Right lobe of liver (tissue), 6 donors: ENCODE data around the gene ADNP2. TPM values are rescaled to one million over a fixed set of nuclear protein-coding genes. Genes with fewer than 3 reads are reported as not detected.

Experiments
- ATAC-seq, 4 donors: fragments of 200-7000 bp; cut with Tn5 transposase; one replicate each; pipeline ENCODE4 v1.9.1; 2020; ENCODE audit warnings: mild to moderate bottlenecking in 4 of 4, moderate library complexity in 4 of 4
- DNase-seq, 3 donors: peaks; one replicate each; pipeline ENCODE4 v3.0.0-alpha.2; 2020
- H3K27ac ChIP-seq, 3 donors: fragments of 200-600 bp; one replicate each; pipeline ENCODE4 v1.8.0; 2022
- H3K27me3 ChIP-seq, 2 donors: fragments of 200-600 bp; one replicate each; pipeline ENCODE4 v1.8.0; 2022
- H3K36me3 ChIP-seq, 4 donors: fragments of 200-600 bp; sonication (generic) in 1 of 4; one replicate each; pipeline versions ENCODE4 v1.5.1 to v1.8.0; 2017 to 2022; ENCODE audit warnings: control low read depth in 1 of 4
- H3K4me1 ChIP-seq, 4 donors: fragments of 200-600 bp; sonication (generic) in 1 of 4; one replicate each; pipeline versions ENCODE4 v1.5.1 to v1.8.0; 2017 to 2022; ENCODE audit warnings: control low read depth in 1 of 4
- H3K4me3 ChIP-seq, 3 donors: fragments of 200-600 bp; one replicate each; pipeline ENCODE4 v1.8.0; 2022
- H3K9me3 ChIP-seq, 4 donors: fragments of 200-600 bp; sonication (generic) in 1 of 4; one replicate each; pipeline versions ENCODE4 v1.5.1 to v1.8.0; 2017 to 2022; ENCODE audit warnings: control low read depth in 1 of 4
- POLR2A ChIP-seq: fragments of 450-650 bp; IDR thresholded peaks from one replicate; pipeline ENCODE4 v1.6.1; 2017; ENCODE audit warnings: antibody characterized with exemption, mild to moderate bottlenecking
- WGBS: methylation state at CpG from one replicate; pipeline ENCODE4 v1.1.6; 2018; ENCODE audit warnings: low coverage, low lambda C conversion rate; ENCODE audit not compliant: insufficient coverage; ENCODE audit errors: missing lambda C conversion rate; 5-methylcytosine and 5-hydroxymethylcytosine counted together
- intact Hi-C, 2 donors: fragments of 100-400 bp; cut with DNase I; formaldehyde crosslinking; loops; one replicate each; pipeline versions ENCODE4 v1.11.2 to v1.14.1; 2022
- total RNA-seq, 6 experiments: library from RNA; depleted of rRNA in 2 of 6; stranded (reverse); fragments of >200 nt in 2 of 6; fragmentation: NEBNext Ultra II Directional in 3 of 6; extraction: Animal tissue kit (Norgen Biotek cat#: 25700) in 3 of 6; gene quantifications; one replicate each; pipeline versions ENCODE4 v1.1.0 to v1.2.4, GENCODE V29; 2016 to 2023
- TF ChIP-seq, protein P1 (sequence below), 4 donors: fragments of 200-600 bp in 3 of 4; fragments of 450-650 bp in 1 of 4; IDR thresholded peaks; one replicate each; pipeline versions ENCODE4 v1.5.1 to v1.8.0; 2016 to 2022; ENCODE audit warnings: antibody characterized with exemption in 4 of 4, mild to moderate bottlenecking in 2 of 4
- donor health status: DM: no; HTN: yes; CAD: no.
- donor health status: DM: no; HTN: no; CAD: no.
- donor health status: DM: no; HTN: no; CAD: no.
- donor health status: DM: no; HTN: yes; CAD: no.
- donor health status: DM: no; HTN: yes; CAD: no.

The ADNP2 gene
- total RNA-seq, 6 experiments from 2014 or later = 4.4 to 9.9 (median 7.7) TPM

DNA sequence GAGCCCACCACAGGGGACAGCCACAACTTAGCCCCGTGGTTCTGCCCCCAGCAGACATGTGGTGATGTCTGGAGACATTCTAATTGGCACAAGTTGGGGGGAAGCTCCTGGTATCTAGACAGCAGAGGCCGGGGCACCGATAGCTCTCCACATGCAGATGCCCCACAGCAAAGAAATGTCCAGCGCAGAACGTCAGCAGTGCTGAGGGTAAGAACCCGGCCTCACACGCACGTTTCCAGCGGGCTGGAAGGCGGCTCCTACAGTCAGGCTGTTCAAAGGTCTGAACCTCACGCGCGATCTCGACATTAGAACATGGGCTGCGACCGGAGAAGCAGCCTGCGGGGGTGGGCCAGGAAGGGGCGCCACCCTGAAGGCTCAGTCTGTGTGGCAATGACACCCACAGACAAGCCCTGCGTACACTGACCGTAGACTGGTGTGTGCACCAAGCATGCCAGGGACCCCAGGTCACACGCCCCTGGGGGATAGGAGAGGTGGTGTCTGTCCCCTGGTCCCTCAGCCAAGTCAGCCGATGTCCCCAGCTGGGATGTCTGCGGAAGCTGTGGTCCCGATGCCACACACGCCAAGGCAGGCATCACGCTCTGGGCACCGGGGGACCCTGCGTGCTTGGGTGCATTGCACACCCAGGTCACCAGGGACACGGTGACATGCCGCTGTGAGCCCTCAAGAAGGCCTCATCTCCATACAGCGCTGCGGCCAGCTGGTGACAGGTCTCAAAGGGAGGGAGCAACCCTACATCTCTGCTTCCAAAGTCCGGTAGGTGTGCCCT lies 71.9 kb downstream of the ADNP2 start:
- no peak for DNase-seq
- Histone ChIP-seq H3K4me1 (no peaks in the 10 kb centered on the region), H3K4me3 (no peak overlapping the region), H3K27me3 (no peaks in the 10 kb centered on the region), H3K9me3 (no peaks in the 10 kb centered on the region), H3K27ac (no peak overlapping the region), H3K36me3 (no peaks in the 10 kb centered on the region)
- WGBS = no CpG with 5 or more reads among the region's 33 CpGs
- TF ChIP-seq POLR2A = no peak
- TF ChIP-seq, protein P1, sequence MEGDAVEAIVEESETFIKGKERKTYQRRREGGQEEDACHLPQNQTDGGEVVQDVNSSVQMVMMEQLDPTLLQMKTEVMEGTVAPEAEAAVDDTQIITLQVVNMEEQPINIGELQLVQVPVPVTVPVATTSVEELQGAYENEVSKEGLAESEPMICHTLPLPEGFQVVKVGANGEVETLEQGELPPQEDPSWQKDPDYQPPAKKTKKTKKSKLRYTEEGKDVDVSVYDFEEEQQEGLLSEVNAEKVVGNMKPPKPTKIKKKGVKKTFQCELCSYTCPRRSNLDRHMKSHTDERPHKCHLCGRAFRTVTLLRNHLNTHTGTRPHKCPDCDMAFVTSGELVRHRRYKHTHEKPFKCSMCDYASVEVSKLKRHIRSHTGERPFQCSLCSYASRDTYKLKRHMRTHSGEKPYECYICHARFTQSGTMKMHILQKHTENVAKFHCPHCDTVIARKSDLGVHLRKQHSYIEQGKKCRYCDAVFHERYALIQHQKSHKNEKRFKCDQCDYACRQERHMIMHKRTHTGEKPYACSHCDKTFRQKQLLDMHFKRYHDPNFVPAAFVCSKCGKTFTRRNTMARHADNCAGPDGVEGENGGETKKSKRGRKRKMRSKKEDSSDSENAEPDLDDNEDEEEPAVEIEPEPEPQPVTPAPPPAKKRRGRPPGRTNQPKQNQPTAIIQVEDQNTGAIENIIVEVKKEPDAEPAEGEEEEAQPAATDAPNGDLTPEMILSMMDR (IDR thresholded peaks at IDR 0.05) = no peak
- intact Hi-C loops = no loop called here
- no peak for ATAC-seq

GRCh38 chr18:80181642-80182461 lies 72.8 kb downstream of the ADNP2 start:
- no peaks in the 10 kb centered on the region for H3K9me3 ChIP-seq
- no peak overlapping the region for H3K4me3 ChIP-seq
- H3K4me1 ChIP-seq = no peaks in the 10 kb centered on the region
- H3K36me3 ChIP-seq = no peaks in the 10 kb centered on the region
- DNase-seq = no peak
- no peaks in the 10 kb centered on the region for H3K27me3 ChIP-seq
- WGBS = 63% methylated on average over 3 of the region's 12 CpGs
- intact Hi-C loops = no loop called here
- H3K27ac ChIP-seq = no peak overlapping the region
- no peak for ATAC-seq
- no peak for TF ChIP-seq POLR2A
- TF ChIP-seq, protein P1 (IDR thresholded peaks at IDR 0.05) = no peak

- intact Hi-C loops = no loop called here
- Histone ChIP-seq H3K36me3 (no peaks in the 10 kb centered on the region), H3K4me1 (no peaks in the 10 kb centered on the region), H3K9me3 (no peaks in the 10 kb centered on the region), H3K27ac (no peak overlapping the region), H3K27me3 (no peaks in the 10 kb centered on the region), H3K4me3 (no peak overlapping the region)
- ATAC-seq (no peak), DNase-seq (no peak)
- 75% methylated on average over 6 of the region's 9 CpGs for WGBS
- TF ChIP-seq POLR2A = no peak
- TF ChIP-seq, protein P1 (IDR thresholded peaks at IDR 0.05) = no peak
Observed at GRCh38 chr18:80182855-80183254, 73.8 kb downstream of the ADNP2 start.

DNA sequence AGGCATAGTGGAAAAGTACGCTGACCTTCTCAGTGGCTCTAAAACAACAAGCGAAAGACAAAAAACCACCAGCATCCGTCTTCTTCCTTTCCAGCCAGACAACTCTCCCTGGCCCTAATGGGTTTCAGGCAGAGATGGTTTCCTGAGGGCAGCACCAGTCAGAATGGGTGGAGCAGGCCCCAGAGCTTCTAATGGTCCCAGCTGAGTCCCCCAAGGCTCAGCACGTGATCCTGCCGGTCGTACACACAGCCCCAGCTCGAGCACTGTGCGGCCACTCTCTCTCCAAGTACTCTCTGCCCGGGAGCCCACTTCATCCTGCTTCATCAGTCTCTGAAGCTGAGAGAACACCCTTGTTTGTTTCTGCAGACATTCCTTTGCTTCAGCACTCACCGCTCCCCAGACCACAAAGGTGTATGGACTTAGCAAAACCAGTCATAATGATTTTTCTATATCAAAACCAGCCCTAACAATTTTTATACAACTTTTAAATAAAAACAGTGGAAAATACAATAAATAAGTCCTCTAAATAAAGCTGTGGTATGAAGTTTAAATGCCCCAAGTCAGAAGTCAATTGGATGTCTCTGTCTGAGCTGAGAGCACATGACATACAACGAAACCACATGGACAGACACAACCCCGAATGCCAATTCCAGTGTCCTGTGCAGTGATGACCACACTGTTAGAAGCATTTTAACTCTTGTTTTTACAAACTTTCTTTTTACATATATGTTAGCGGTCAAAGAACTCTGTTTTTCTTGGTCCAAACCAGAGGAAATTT lies 74.4 kb downstream of the ADNP2 start:
- H3K9me3 ChIP-seq = no peaks in the 10 kb centered on the region
- TF ChIP-seq, protein P1 (IDR thresholded peaks at IDR 0.05) = no peak
- TF ChIP-seq POLR2A = no peak
- H3K4me3 ChIP-seq = no peak overlapping the region
- intact Hi-C loops = no loop called here
- no peak overlapping the region for H3K27ac ChIP-seq
- H3K36me3 ChIP-seq = no peaks in the 10 kb centered on the region
- no peaks in the 10 kb centered on the region for H3K27me3 ChIP-seq
- 76% methylated on average over 13 of the region's 13 CpGs for whole genome bisulfite sequencing
- peak; percentile 19 to 53 (median 44) for ATAC-seq
- no peaks in the 10 kb centered on the region for H3K4me1 ChIP-seq
- no peak for DNase-seq
